Trophoblast cell (in vitro differentiated cells and primary cell): ENCODE results near the gene FRMD4A.

Source experiments
- DNase-seq, 2 donors: peaks; one replicate each; pipeline ENCODE4 v3.0.0-alpha.2; 2016
- H2AFZ ChIP-seq: 2 replicates; pipeline ENCODE4 v1.6.1; 2013; ENCODE audit warnings: low read length, moderate library complexity, mild to moderate bottlenecking; ENCODE audit not compliant: insufficient read depth, poor library complexity
- H2AK5ac ChIP-seq: 2 replicates; pipeline ENCODE4 v1.6.1; 2013; ENCODE audit warnings: mild to moderate bottlenecking, low read length
- H2BK120ac ChIP-seq: 2 replicates; pipeline ENCODE4 v1.6.1; 2013; ENCODE audit warnings: low read length, mild to moderate bottlenecking, moderate library complexity; ENCODE audit not compliant: insufficient read depth, poor library complexity
- H2BK12ac ChIP-seq: 2 replicates; pipeline ENCODE4 v1.6.1; 2013; ENCODE audit warnings: mild to moderate bottlenecking, low read length, moderate library complexity
- H2BK5ac ChIP-seq: 2 replicates; pipeline ENCODE4 v1.6.1; 2013; ENCODE audit warnings: low read length, low read depth, moderate library complexity, mild to moderate bottlenecking; ENCODE audit not compliant: poor library complexity
- H3K14ac ChIP-seq: 2 replicates; pipeline ENCODE4 v1.6.1; 2013; ENCODE audit warnings: mild to moderate bottlenecking, low read length
- H3K18ac ChIP-seq: 2 replicates; pipeline ENCODE4 v1.6.1; 2013; ENCODE audit warnings: mild to moderate bottlenecking, low read length
- H3K23ac ChIP-seq: 2 replicates; pipeline ENCODE4 v1.6.1; 2013; ENCODE audit warnings: low read length
- H3K27ac ChIP-seq: 2 replicates; pipeline ENCODE4 v1.5.1; 2013; ENCODE audit warnings: low read depth, mild to moderate bottlenecking, inconsistent platforms, low read length, moderate library complexity
- H3K27me3 ChIP-seq: 2 replicates; pipeline ENCODE4 v1.6.1; 2013; ENCODE audit warnings: inconsistent platforms, mild to moderate bottlenecking, low read length, moderate library complexity; ENCODE audit not compliant: insufficient read depth
- H3K36me3 ChIP-seq, 2 experiments: 1 replicate in 1 of 2; 2 replicates in 1 of 2; pipeline ENCODE4 v1.6.1; 2013; ENCODE audit warnings: low read length in 2 of 2, mild to moderate bottlenecking in 2 of 2, moderate library complexity in 1 of 2; ENCODE audit not compliant: insufficient read depth in 2 of 2, control insufficient read depth in 1 of 2
- H3K4ac ChIP-seq: 2 replicates; pipeline ENCODE4 v1.6.1; 2013; ENCODE audit warnings: low read depth, mild to moderate bottlenecking, low read length, moderate library complexity
- H3K4me1 ChIP-seq, 2 experiments: 1 replicate in 1 of 2; 2 replicates in 1 of 2; pipeline ENCODE4 v1.6.1; 2013; ENCODE audit warnings: low read length in 2 of 2, mild to moderate bottlenecking in 2 of 2, moderate library complexity in 1 of 2; ENCODE audit not compliant: insufficient read depth in 2 of 2, control insufficient read depth in 1 of 2
- H3K4me2 ChIP-seq: 2 replicates; pipeline ENCODE4 v1.6.1; 2013; ENCODE audit warnings: inconsistent platforms, mild to moderate bottlenecking, low read length, moderate library complexity
- H3K4me3 ChIP-seq: 2 replicates; pipeline ENCODE4 v1.5.1; 2013; ENCODE audit warnings: mild to moderate bottlenecking, low read depth, low read length, inconsistent platforms
- H3K79me1 ChIP-seq: one replicate; pipeline ENCODE4 v1.6.1; 2013; ENCODE audit warnings: low read length
- H3K79me2 ChIP-seq: 2 replicates; pipeline ENCODE4 v1.6.1; 2013; ENCODE audit warnings: low read length, mild to moderate bottlenecking; ENCODE audit not compliant: control insufficient read depth, insufficient read depth, poor library complexity
- H3K9ac ChIP-seq: 2 replicates; pipeline ENCODE4 v1.6.1; 2013; ENCODE audit warnings: mild to moderate bottlenecking, low read length
- H3K9me3 ChIP-seq: 2 replicates; pipeline ENCODE4 v1.6.1; 2013; ENCODE audit warnings: low read depth, mild to moderate bottlenecking, control low read depth, inconsistent platforms, low read length; ENCODE audit not compliant: insufficient read depth
- H4K12ac ChIP-seq: 2 replicates; pipeline ENCODE4 v1.6.1; 2013; ENCODE audit warnings: low read depth, mild to moderate bottlenecking, low read length, moderate library complexity
- H4K8ac ChIP-seq: 2 replicates; pipeline ENCODE4 v1.6.1; 2013; ENCODE audit warnings: low read depth, mild to moderate bottlenecking, low read length, moderate library complexity
- H4K91ac ChIP-seq: one replicate; pipeline ENCODE4 v1.6.1; 2013; ENCODE audit warnings: low read depth, mild to moderate bottlenecking, low read length, moderate library complexity
- WGBS: extraction: QIAGEN DNeasy Blood & Tissue Kit; methylation state at CpG from one replicate; pipeline ENCODE4 v1.1.7; 2013; ENCODE audit warnings: missing lambda C conversion rate; ENCODE audit not compliant: insufficient read length, insufficient coverage; ENCODE audit errors: extremely low coverage; 5-methylcytosine and 5-hydroxymethylcytosine counted together

The FRMD4A gene

DNA sequence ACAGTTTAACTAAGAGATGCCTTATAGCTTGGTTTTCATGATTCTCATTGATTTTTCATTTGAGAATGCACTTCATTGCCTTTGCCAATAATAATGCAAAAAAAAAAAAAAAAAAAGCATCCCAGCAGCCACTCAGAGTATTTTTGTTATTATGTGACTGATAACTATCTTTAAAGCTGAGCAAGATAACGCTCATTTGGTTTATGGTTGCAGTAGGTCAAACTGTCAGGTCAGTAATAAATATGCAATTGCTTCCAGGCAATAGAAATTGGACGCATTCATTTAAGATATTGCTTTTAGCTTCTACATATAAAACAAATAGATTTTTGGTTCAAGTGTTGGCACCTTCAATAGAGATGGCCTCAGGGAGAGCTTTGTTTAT is 528.8 kb downstream of the FRMD4A start:
- Histone ChIP-seq H3K9ac (no peak overlapping the region), H4K8ac (no peak overlapping the region), H3K36me3 (no peaks in the 10 kb centered on the region), H3K4me2 (no peak overlapping the region), H2BK120ac (no peak overlapping the region), H3K4me3 (no peak overlapping the region), H3K4ac (no peak overlapping the region), H4K12ac (no peak overlapping the region), H3K23ac (no peak overlapping the region), H2BK12ac (no peak overlapping the region), H2AK5ac (no peak overlapping the region), H3K18ac (no peak overlapping the region), H3K9me3 (no peaks in the 10 kb centered on the region), H2BK5ac (no peak overlapping the region), H2AFZ (no peak overlapping the region), H3K79me2 (no peaks in the 10 kb centered on the region), H3K14ac (no peak overlapping the region), H3K27me3 (no peaks in the 10 kb centered on the region), H3K27ac (no peak overlapping the region), H3K4me1 (no peaks in the 10 kb centered on the region), H3K79me1 (no peaks in the 10 kb centered on the region), H4K91ac (no peak overlapping the region)
- DNase-seq = no peak
- WGBS = no CpG with 5 or more reads among the region's 2 CpGs

DNA sequence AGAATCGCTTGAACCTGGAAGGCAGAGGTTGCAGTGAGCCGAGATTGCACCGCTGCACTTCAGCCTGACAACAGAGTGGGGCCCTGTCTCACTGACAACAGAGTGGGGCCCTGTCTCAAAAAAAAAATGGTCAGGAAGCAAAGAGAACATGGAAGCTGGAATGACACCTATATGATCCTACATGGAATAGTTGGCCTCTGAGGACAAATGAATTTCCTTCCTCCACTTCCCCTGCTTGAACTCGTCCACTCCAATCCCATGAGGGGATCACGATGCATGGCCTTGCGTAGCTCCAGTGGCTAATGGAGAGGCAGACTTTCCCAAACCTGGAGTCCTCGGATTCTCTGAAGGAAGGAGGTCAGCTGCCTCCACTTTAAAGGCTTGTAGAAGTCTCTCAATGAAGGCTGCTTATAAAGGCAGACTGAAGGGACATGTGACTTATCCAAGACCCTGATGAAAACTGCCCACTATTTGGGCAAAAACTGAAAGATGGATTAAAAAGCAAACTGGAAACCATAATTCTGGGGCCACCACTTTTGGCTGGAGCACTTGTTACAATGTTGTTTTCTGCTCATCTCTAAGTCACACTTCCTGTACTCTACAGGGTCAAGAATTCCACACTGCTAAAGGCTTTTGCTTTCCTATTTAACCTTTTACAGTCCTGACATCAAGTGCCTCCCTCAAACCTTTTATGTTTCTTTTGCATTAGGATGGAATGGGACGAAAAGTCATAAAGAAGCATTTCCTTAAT is 529.4 kb downstream of the FRMD4A start:
- no peak for DNase-seq
- no CpG with 5 or more reads among the region's 8 CpGs for WGBS

DNA sequence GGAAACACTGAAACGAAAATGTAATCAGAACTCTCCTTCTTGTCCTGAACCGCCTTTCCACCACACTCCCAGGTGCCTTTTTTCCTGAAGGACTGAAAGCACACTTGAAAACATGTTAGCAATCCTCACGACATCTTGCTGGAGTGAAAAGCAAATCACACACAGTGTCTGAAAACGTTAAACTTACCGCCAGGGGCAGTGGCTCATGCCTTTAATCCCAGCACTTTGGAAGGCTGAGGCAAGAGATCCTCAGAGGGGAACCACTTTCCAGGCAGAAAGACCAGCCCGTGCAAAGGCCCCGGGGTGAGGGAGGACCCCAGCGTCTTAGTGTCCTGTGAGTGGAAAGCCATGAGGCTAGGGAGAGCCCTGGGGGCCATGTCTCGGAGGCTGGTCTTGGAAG is 533.6 kb downstream of the FRMD4A start:
- Histone ChIP-seq H2AK5ac (no peak overlapping the region), H3K4me3 (no peak overlapping the region), H3K18ac (no peak overlapping the region), H3K27ac (no peak overlapping the region), H3K9me3 (no peaks in the 10 kb centered on the region), H3K4me2 (no peak overlapping the region), H3K23ac (no peak overlapping the region), H3K79me2 (no peaks in the 10 kb centered on the region), H2BK120ac (no peak overlapping the region), H3K9ac (no peak overlapping the region), H2BK5ac (no peak overlapping the region), H4K8ac (no peak overlapping the region), H3K14ac (no peak overlapping the region), H4K12ac (no peak overlapping the region), H3K27me3 (no peaks in the 10 kb centered on the region), H3K4me1 (no peaks in the 10 kb centered on the region), H2AFZ (no peak overlapping the region), H3K4ac (no peak overlapping the region), H3K79me1 (no peaks in the 10 kb centered on the region), H3K36me3 (peaks cover under 1 to 5% of the 10 kb centered on the region in 2 experiments), H4K91ac (no peak overlapping the region), H2BK12ac (no peak overlapping the region)
- no CpG with 5 or more reads among the region's 9 CpGs for WGBS
- DNase-seq = no peak

More for the DNA sequence above, 529.4 kb downstream of the FRMD4A start:
- Histone ChIP-seq H3K79me2 (no peaks in the 10 kb centered on the region), H3K4me2 (no peak overlapping the region), H4K8ac (no peak overlapping the region), H2BK12ac (no peak overlapping the region), H4K91ac (no peak overlapping the region), H3K4me3 (no peak overlapping the region), H3K18ac (no peak overlapping the region), H2AK5ac (no peak overlapping the region), H4K12ac (no peak overlapping the region), H3K27me3 (no peaks in the 10 kb centered on the region), H3K4ac (no peak overlapping the region), H3K27ac (no peak overlapping the region), H3K9ac (no peak overlapping the region), H2AFZ (no peak overlapping the region), H3K14ac (no peak overlapping the region), H3K36me3 (no peaks in the 10 kb centered on the region), H3K23ac (no peak overlapping the region), H3K79me1 (no peaks in the 10 kb centered on the region), H2BK120ac (no peak overlapping the region), H3K9me3 (no peaks in the 10 kb centered on the region), H3K4me1 (no peaks in the 10 kb centered on the region), H2BK5ac (no peak overlapping the region)

GRCh38 chr10:13795653-13796555 is 534.8 kb downstream of the FRMD4A start:
- Histone ChIP-seq H3K18ac (no peak overlapping the region), H3K4me1 (no peaks in the 10 kb centered on the region), H3K27ac (no peak overlapping the region), H2AK5ac (no peak overlapping the region), H3K79me2 (no peaks in the 10 kb centered on the region), H2BK5ac (no peak overlapping the region), H4K8ac (no peak overlapping the region), H3K4me2 (no peak overlapping the region), H3K23ac (no peak overlapping the region), H2BK120ac (no peak overlapping the region), H3K9me3 (no peaks in the 10 kb centered on the region), H2BK12ac (no peak overlapping the region), H3K4me3 (no peak overlapping the region), H4K91ac (no peak overlapping the region), H3K9ac (no peak overlapping the region), H3K79me1 (no peaks in the 10 kb centered on the region), H4K12ac (no peak overlapping the region), H2AFZ (no peak overlapping the region), H3K4ac (no peak overlapping the region), H3K27me3 (no peaks in the 10 kb centered on the region), H3K36me3 (peaks cover 5 to 10% of the 10 kb centered on the region in 2 experiments), H3K14ac (no peak overlapping the region)
- no CpG with 5 or more reads among the region's 9 CpGs for WGBS
- DNase-seq = no peak
